ENCODE results near the gene TBC1D4. TPM values are rescaled to one million over a fixed set of nuclear protein-coding genes. Genes with fewer than 3 reads are reported as not detected.

Gene TBC1D4
- total RNA-seq, 1 experiment from 2014 or later = 5.5 TPM

GRCh38 chr13:75405976-75406703 lies 75.8 kb downstream of the TBC1D4 start:
- H3K27me3 ChIP-seq (ENCODE audit: control insufficient read depth, insufficient read depth, low read length) = no peaks in the 10 kb centered on the region
- H3K27ac ChIP-seq (ENCODE audit: low read length) = no peak overlapping the region
- ChIA-PET POLR2A (no interaction called here), CTCF (no interaction called here)
- no peaks in the 10 kb centered on the region; the same call in 1 of the 2 replicates for H3K36me3 ChIP-seq (ENCODE audit: control insufficient read depth, insufficient read depth, low read length)
- intact Hi-C loops (cut with micrococcal nuclease; ENCODE audit: unreplicated experiment) (no loop called here), in situ Hi-C loops (cut with HindIII; ENCODE audit: low pct_unique_long_range_greater_than_20kb, low sequenced_read_pairs) (no loop called here)
- no peak for ATAC-seq
- BruUV-seq (replicated peaks) = no TSS peak
- H3K4me1 ChIP-seq (ENCODE audit: control insufficient read depth, insufficient read depth, low read length) = no peaks in the 10 kb centered on the region
- no peak overlapping the region for H3K4me3 ChIP-seq (ENCODE audit: low read depth in 2 of 2, low read length in 2 of 2)
- DNase-seq (ENCODE audit: low read depth, low spot score) = no peak
- no peak for TF ChIP-seq SIN3A (IDR thresholded peaks at IDR 0.05; ENCODE audit: borderline replicate concordance, insufficient read depth, low read depth, low read length)
- no peak for TF ChIP-seq TCF7L2 (IDR thresholded peaks at IDR 0.05; ENCODE audit: low read depth, low read length)
- TF ChIP-seq REST (IDR thresholded peaks at IDR 0.05; ENCODE audit: insufficient read depth in 1 of 2, low read depth in 2 of 2, low read length in 1 of 2) = no peak
- TF ChIP-seq CTCF (IDR thresholded peaks at IDR 0.05) = no peak
- no peak for TF ChIP-seq POLR2AphosphoS5 (IDR thresholded peaks at IDR 0.05; ENCODE audit: low read depth, low read length)
- H3K9me3 ChIP-seq (ENCODE audit: control insufficient read depth, insufficient read depth, low read depth, low read length) = no peaks in the 10 kb centered on the region

- no peak overlapping the region for H3K27ac ChIP-seq (ENCODE audit: low read length)
- in situ Hi-C loops (cut with HindIII; ENCODE audit: low pct_unique_long_range_greater_than_20kb, low sequenced_read_pairs) (no loop called here), intact Hi-C loops (cut with micrococcal nuclease; ENCODE audit: unreplicated experiment) (no loop called here)
- no peak overlapping the region for H3K4me3 ChIP-seq (ENCODE audit: low read depth in 2 of 2, low read length in 2 of 2)
- H3K27me3 ChIP-seq (ENCODE audit: control insufficient read depth, insufficient read depth, low read length) = no peaks in the 10 kb centered on the region
- ATAC-seq (no peak), DNase-seq (ENCODE audit: low read depth, low spot score) (no peak)
- no peaks in the 10 kb centered on the region for H3K4me1 ChIP-seq (ENCODE audit: control insufficient read depth, insufficient read depth, low read length)
- TF ChIP-seq SIN3A (IDR thresholded peaks at IDR 0.05; ENCODE audit: borderline replicate concordance, insufficient read depth, low read depth, low read length) (no peak), CTCF (IDR thresholded peaks at IDR 0.05) (no peak), TCF7L2 (IDR thresholded peaks at IDR 0.05; ENCODE audit: low read depth, low read length) (no peak), POLR2AphosphoS5 (IDR thresholded peaks at IDR 0.05; ENCODE audit: low read depth, low read length) (no peak), REST (IDR thresholded peaks at IDR 0.05; ENCODE audit: insufficient read depth in 1 of 2, low read depth in 2 of 2, low read length in 1 of 2) (no peak)
- ChIA-PET CTCF (interaction anchor here (0.7 kb wide), 1 partner anchor 46 kb away, joined by 4 read pairs; no protein-coding TSS in a partner anchor), POLR2A (interaction anchor here (0.6 to 0.7 kb wide), 2 partner anchors 41 to 58 kb away, joined by 7 to 8 read pairs; no protein-coding TSS in a partner anchor)
- no peaks in the 10 kb centered on the region; the same call in 1 of the 2 replicates for H3K36me3 ChIP-seq (ENCODE audit: control insufficient read depth, insufficient read depth, low read length)
- BruUV-seq (replicated peaks) = no TSS peak
- H3K9me3 ChIP-seq (ENCODE audit: control insufficient read depth, insufficient read depth, low read depth, low read length) = no peaks in the 10 kb centered on the region
Measured at GRCh38 chr13:75404726-75405125, 77.2 kb downstream of the TBC1D4 start.

Measured in Panc1 (cell line).